SK-N-SH (cell line): ENCODE data around the gene ENOX1. TPM values are rescaled to one million over a fixed set of nuclear protein-coding genes. Genes with fewer than 3 reads are reported as not detected.

Experiments used
- CTCF ChIA-PET: fragments of 300-600, 350-600 bp; formaldehyde crosslinking; extraction: SDS; loops from one replicate; lab custom pipeline; 2021; lab: Yijun Ruan, JAX
- POLR2A ChIA-PET: fragments of 350-600 bp; sonication (Branson Sonifier 250); formaldehyde crosslinking; extraction: SDS; loops from one replicate; lab custom pipeline; 2020; ENCODE audit warnings: antibody characterized with exemption, inconsistent platforms; lab: Yijun Ruan, JAX
- DNase-seq: peaks from one replicate; pipeline ENCODE4 v3.0.0; 2012
- H2AFZ ChIP-seq: fragments of 200-600 bp; sonication (generic); 2 replicates; pipeline ENCODE4 v1.8.1; 2016; ENCODE audit warnings: antibody characterized with exemption, mild to moderate bottlenecking, low read depth
- H3F3A ChIP-seq: fragments of 200-600 bp; sonication (generic); replicated peaks from 2 replicates; pipeline ENCODE3; 2016; ENCODE audit warnings: antibody characterized with exemption, mild to moderate bottlenecking; ENCODE audit not compliant: insufficient read depth
- H3K27ac ChIP-seq, 2 experiments: fragments of 200-500 bp in 1 of 2; fragments of 200-600 bp in 1 of 2; sonication (Bioruptor generic) in 1 of 2; sonication (generic), shearing (Covaris generic) in 1 of 2; 2 replicates each; pipeline versions ENCODE4 v1.5.1 to v1.6.1; 2014 to 2016; ENCODE audit warnings: low read depth in 2 of 2, inconsistent platforms in 1 of 2, low read length in 1 of 2, mild to moderate bottlenecking in 1 of 2, mixed read lengths in 1 of 2
- H3K27me3 ChIP-seq: fragments of 200-600 bp; sonication (generic), shearing (Covaris generic); 2 replicates; pipeline ENCODE4 v1.6.1; 2016; ENCODE audit warnings: mixed run types; ENCODE audit not compliant: insufficient read depth
- H3K36me3 ChIP-seq, 2 experiments: fragments of 200-500 bp in 1 of 2; fragments of 200-600 bp in 1 of 2; sonication (Bioruptor generic) in 1 of 2; sonication (generic) in 1 of 2; replicated peaks in 1 of 2; 2 replicates each; pipeline versions ENCODE3 to v1.5.1; 2014 to 2016; ENCODE audit warnings: low read length in 1 of 2, mild to moderate bottlenecking in 1 of 2; ENCODE audit not compliant: insufficient read depth in 2 of 2, control insufficient read depth in 1 of 2
- H3K4me1 ChIP-seq, 2 experiments: fragments of 200-500 bp in 1 of 2; fragments of 200-600 bp in 1 of 2; sonication (Bioruptor generic) in 1 of 2; sonication (generic), shearing (Covaris generic) in 1 of 2; 2 replicates each; pipeline versions ENCODE4 v1.5.1 to v1.6.1; 2014 to 2016; ENCODE audit warnings: low read depth in 1 of 2, low read length in 1 of 2, mixed run types in 1 of 2; ENCODE audit not compliant: insufficient read depth in 2 of 2, control insufficient read depth in 1 of 2
- H3K4me2 ChIP-seq: fragments of 200-600 bp; sonication (generic), shearing (Covaris generic); 2 replicates; pipeline ENCODE4 v1.6.1; 2017; ENCODE audit warnings: mixed run types
- H3K4me3 ChIP-seq, 2 experiments: fragments of 200-500 bp in 1 of 2; fragments of 200-600 bp in 1 of 2; sonication (Bioruptor generic) in 1 of 2; sonication (generic), shearing (Covaris generic) in 1 of 2; 2 replicates each; pipeline versions ENCODE4 v1.5.1 to v1.8.1; 2014 to 2016; ENCODE audit warnings: low read depth in 2 of 2, inconsistent platforms in 1 of 2, low read length in 1 of 2, mild to moderate bottlenecking in 1 of 2, mixed read lengths in 1 of 2, moderate library complexity in 1 of 2
- H3K79me2 ChIP-seq: fragments of 200-600 bp; sonication (generic); 2 replicates; pipeline ENCODE4 v1.8.1; 2017; ENCODE audit warnings: mild to moderate bottlenecking; ENCODE audit not compliant: insufficient read depth
- H3K9ac ChIP-seq: fragments of 200-600 bp; sonication (generic); 2 replicates; pipeline ENCODE4 v1.6.1; 2017; ENCODE audit warnings: mixed run types
- H3K9me2 ChIP-seq: fragments of 200-600 bp; sonication (generic); 2 replicates; pipeline ENCODE4 v1.6.1; 2017; ENCODE audit warnings: mixed run types
- H3K9me3 ChIP-seq: fragments of 200-600 bp; sonication (generic); 2 replicates; pipeline ENCODE4 v1.6.1; 2017; ENCODE audit warnings: mixed run types, mild to moderate bottlenecking, moderate library complexity
- H4K20me1 ChIP-seq: fragments of 200-600 bp; sonication (generic); 2 replicates; pipeline ENCODE4 v1.6.1; 2017; ENCODE audit warnings: mild to moderate bottlenecking, mixed run types; ENCODE audit not compliant: insufficient read depth
- EZH2phosphoT487 ChIP-seq: fragments of 200-600 bp; sonication (generic); IDR thresholded peaks from 2 replicates; pipeline ENCODE4 v1.6.1; 2017; ENCODE audit warnings: low read depth, mixed run types, mild to moderate bottlenecking, antibody characterized with exemption, moderate library complexity, borderline replicate concordance
- FOXJ3 ChIP-seq: sonication (generic); formaldehyde crosslinking; IDR thresholded peaks from 2 replicates; pipeline ENCODE4 v1.5.1; 2020; ENCODE audit warnings: mild to moderate bottlenecking, missing genetic modification reagents
- GATA2 ChIP-seq: sonication (generic); formaldehyde crosslinking; IDR thresholded peaks from 2 replicates; pipeline ENCODE4 v1.5.0; 2020; ENCODE audit warnings: mild to moderate bottlenecking, missing genetic modification reagents
- JUND ChIP-seq: IDR thresholded peaks from 2 replicates; pipeline ENCODE4 v1.4.0; 2012
- REST ChIP-seq: IDR thresholded peaks from 2 replicates; pipeline ENCODE4 v1.6.1; 2012; ENCODE audit warnings: mild to moderate bottlenecking, low read depth, low read length, moderate library complexity
- RFX5 ChIP-seq: IDR thresholded peaks from 2 replicates; pipeline ENCODE4 v1.6.1; 2012; ENCODE audit warnings: mild to moderate bottlenecking, improper control_type of control experiment, low read length
- TAF1 ChIP-seq: IDR thresholded peaks from 2 replicates; pipeline ENCODE4 v1.6.1; 2012; ENCODE audit warnings: low read depth, mild to moderate bottlenecking, low read length, moderate library complexity, borderline replicate concordance
- TCF12 ChIP-seq: IDR thresholded peaks from 2 replicates; pipeline ENCODE4 v1.4.0; 2012
- ZBTB33 ChIP-seq: IDR thresholded peaks from 2 replicates; pipeline ENCODE4 v1.4.0; 2012; ENCODE audit warnings: low read depth, borderline replicate concordance
- WGBS: methylation state at CpG from one replicate; pipeline ENCODE4 v1.1.6; 2017; ENCODE audit warnings: low lambda C conversion rate; 5-methylcytosine and 5-hydroxymethylcytosine counted together
- polyA plus RNA-seq, 3 experiments: library from polyadenylated mRNA; depleted of rRNA; stranded (reverse); fragments of >200 nt; gene quantifications; 2 replicates each; pipeline ENCODE4 v1.2.3, GENCODE V29; 2012

Gene ENOX1
- polyA plus RNA-seq, 1 of the 3 experiments (the other 2 are of a cell fraction) = 5.8 TPM

GRCh38 chr13:43387880-43388279, 398.9 kb downstream of the ENOX1 start:
- no peak overlapping the region for H3K9ac ChIP-seq
- WGBS = 67% methylated on average over 2 of the region's 2 CpGs

GRCh38 chr13:43383498-43384165, 403.1 kb downstream of the ENOX1 start:
- H3K9me3 ChIP-seq = peaks cover 18% of the 10 kb centered on the region; the same call in 1 of the 2 replicates
- H3K4me3 ChIP-seq = no peak overlapping the region
- H4K20me1 ChIP-seq = no peaks in the 10 kb centered on the region
- ChIA-PET CTCF (no interaction called here), POLR2A (no interaction called here)
- no peak for DNase-seq
- H3K9ac ChIP-seq = no peak overlapping the region
- H2AFZ ChIP-seq = no peak overlapping the region
- H3K4me1 ChIP-seq = no peaks in the 10 kb centered on the region; a peak in 1 of 4 replicates
- no peaks in the 10 kb centered on the region for H3K9me2 ChIP-seq
- 88% methylated on average over 5 of the region's 5 CpGs for WGBS
- TF ChIP-seq JUND = no peak
- H3K4me2 ChIP-seq = no peak overlapping the region
- H3K27ac ChIP-seq = no peak overlapping the region
- H3K79me2 ChIP-seq = no peaks in the 10 kb centered on the region
- no peaks in the 10 kb centered on the region for H3K27me3 ChIP-seq
- H3K36me3 ChIP-seq = peaks cover 0 to 5% of the 10 kb centered on the region in 2 experiments
- H3F3A ChIP-seq = no peaks in the 10 kb centered on the region

More at GRCh38 chr13:43387880-43388279, 398.9 kb downstream of the ENOX1 start:
- CTCF ChIA-PET = interaction anchor here (1.0 to 1.1 kb wide), 2 partner anchors 19 to 35 kb away, joined by 3 to 4 read pairs; no protein-coding TSS in a partner anchor
- Histone ChIP-seq H3K4me3 (no peak overlapping the region), H3K79me2 (no peaks in the 10 kb centered on the region), H2AFZ (no peak overlapping the region), H3K9me2 (no peaks in the 10 kb centered on the region), H3K4me1 (no peaks in the 10 kb centered on the region; a peak in 1 of 4 replicates), H3F3A (no peaks in the 10 kb centered on the region), H3K27ac (no peak overlapping the region), H3K27me3 (no peaks in the 10 kb centered on the region), H3K4me2 (no peak overlapping the region), H3K36me3 (no peaks in the 10 kb centered on the region), H3K9me3 (no peaks in the 10 kb centered on the region), H4K20me1 (no peaks in the 10 kb centered on the region)
- POLR2A ChIA-PET = no interaction called here
- DNase-seq = no peak
- TF ChIP-seq REST = no peak
- no peak for TF ChIP-seq EZH2phosphoT487
- TF ChIP-seq GATA2 (CRISPR knock-in tag) = no peak
- no peak for TF ChIP-seq TAF1
- no peak for TF ChIP-seq TCF12
- TF ChIP-seq JUND = no peak

- peaks cover 0 to 5% of the 10 kb centered on the region in 2 experiments for H3K36me3 ChIP-seq
- peaks cover 18% of the 10 kb centered on the region; the same call in 1 of the 2 replicates for H3K9me3 ChIP-seq
- DNase-seq = no peak
- ChIA-PET POLR2A (no interaction called here), CTCF (no interaction called here)
- H4K20me1 ChIP-seq = no peaks in the 10 kb centered on the region
- no peaks in the 10 kb centered on the region for H3K9me2 ChIP-seq
- no peaks in the 10 kb centered on the region for H3F3A ChIP-seq
- H3K79me2 ChIP-seq = no peaks in the 10 kb centered on the region
- no peak overlapping the region for H2AFZ ChIP-seq
- no peak overlapping the region for H3K4me2 ChIP-seq
- H3K9ac ChIP-seq = no peak overlapping the region
- peaks cover 3 to 8% of the 10 kb centered on the region in 2 experiments; a peak in 2 of 4 replicates for H3K4me1 ChIP-seq
- H3K27ac ChIP-seq = no peak overlapping the region
- 61% methylated on average over 1 of the region's 1 CpG for WGBS
- H3K27me3 ChIP-seq = no peaks in the 10 kb centered on the region
- no peak overlapping the region for H3K4me3 ChIP-seq
- no peak for TF ChIP-seq FOXJ3 (CRISPR knock-in tag)
- no peak for TF ChIP-seq ZBTB33
- no peak for TF ChIP-seq TCF12
- TF ChIP-seq REST = no peak
- no peak for TF ChIP-seq RFX5
These were observed 407.0 kb downstream of the ENOX1 start for GRCh38 chr13:43379738-43380137.
